GM21390 (cell line): ENCODE data around the gene PAK5.

Experiments used
- ATAC-seq: cut with Tn5 transposase; IDR thresholded peaks from one replicate; pipeline ENCODE4 v1.9.1; 2021; ENCODE audit not compliant: unreplicated experiment

PAK5 gene

DNA sequence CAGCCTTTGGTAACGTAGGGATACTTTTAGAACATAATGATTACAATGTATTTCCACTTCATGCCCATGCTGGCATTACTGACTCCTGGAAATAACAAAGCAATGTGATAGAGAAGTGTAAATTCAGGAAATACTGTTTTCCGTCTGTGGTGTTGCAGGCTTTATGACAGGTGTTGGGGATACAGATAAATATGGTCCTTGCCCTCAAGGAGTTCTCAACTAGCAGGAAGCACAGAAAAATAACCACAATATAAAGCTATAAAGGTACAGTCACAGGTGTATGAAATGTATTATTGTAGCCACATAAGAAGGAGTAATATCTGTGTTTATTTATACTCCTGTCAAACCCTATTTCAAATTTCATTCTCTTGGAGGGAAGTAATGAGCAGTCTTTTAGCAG lies 337.4 kb downstream of the PAK5 start:
- no peak for ATAC-seq

DNA sequence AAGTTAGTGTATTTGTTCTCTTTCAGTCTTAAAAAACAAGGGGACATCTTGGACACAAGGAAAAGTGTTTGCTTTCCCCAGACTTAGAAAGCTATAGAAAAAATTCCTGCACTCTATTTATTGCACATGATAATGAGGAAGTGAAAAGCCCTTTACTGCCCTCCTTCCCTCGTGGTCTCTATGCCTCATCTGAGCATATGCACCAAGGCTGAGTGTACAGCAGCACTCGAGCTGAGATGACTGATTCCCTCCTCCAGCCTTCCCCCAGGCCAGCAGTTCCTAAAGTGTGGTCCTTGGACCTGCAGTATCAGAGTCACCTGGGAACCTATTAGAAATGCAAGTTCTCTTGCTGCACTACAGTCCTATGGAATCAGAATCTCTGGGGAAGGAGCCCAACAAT lies 338.8 kb downstream of the PAK5 start:
- ATAC-seq, result peak; percentile 84

DNA sequence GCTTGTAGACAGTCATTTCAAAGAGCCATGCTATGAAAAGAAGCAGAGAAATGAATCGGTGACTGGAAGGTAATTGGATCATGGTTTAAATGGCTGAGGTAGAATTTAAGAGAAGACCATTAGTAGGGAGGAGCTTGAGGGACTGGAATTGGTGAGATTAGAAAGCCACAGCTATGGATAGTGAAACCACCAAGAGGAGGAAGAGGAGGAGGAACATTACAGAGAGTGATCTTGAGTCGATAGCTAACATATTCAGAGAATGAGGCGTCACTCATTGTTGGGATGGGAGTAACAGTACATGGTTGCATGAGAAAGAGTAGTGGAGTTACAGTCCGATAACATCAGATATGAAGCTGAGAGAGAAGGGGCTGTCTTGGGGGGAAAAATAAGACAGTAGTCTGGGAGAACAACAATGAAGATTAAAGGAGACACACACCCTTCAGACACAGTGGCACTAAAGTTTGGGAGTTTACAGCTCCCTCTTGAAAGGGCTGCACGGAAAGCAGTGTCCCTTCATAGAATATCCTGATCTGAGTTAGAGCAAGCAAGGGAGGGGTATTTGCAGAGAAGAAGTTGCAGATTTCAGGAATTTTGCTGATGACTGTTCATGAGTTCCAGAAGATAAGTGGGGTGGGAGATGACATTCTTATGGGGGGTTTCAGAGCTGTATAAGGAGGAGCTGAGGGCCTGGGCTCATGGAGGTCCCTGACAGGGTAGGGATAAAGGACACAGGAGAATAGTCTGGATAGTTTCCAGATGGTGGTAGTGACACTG lies 339.6 kb downstream of the PAK5 start:
- ATAC-seq, result no peak

DNA sequence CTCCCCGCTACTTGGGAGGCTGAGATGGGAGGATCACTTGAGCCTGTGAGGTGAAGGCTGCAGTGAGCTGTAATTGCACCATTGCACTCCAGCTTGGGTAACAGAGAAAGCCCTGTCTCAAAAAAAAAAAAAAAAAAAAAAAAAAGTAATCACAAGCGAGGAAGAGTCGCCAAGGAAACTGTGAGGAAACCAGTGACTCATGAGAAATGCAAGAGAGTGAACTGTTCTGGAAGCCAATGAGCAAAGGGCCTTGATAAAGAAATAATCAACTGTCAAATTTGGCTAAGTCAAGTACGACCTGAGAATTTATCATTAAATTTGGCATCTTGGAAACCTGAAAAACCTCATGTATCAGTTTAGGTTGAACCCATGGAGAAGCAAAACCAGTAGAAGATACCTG lies 340.6 kb downstream of the PAK5 start:
- no peak for ATAC-seq

DNA sequence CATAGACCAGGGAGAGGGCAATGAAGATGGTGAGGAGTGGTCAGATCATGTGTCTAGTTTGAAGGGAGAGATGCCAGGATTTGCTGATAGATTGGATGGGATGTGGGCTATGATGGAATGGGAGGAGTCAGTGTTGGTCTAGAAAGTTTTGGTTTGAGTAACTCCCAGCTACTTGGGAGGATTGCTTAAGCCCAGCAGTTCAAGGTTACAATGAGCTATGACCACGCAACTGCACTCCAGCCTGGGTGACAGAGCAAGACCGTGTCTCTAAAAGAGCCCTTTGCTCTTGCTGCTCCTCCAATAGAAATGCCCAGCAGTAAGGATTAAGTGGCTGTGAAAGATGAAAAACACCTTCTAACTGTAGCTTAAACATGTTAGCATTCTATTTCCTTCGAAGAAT lies 342.7 kb downstream of the PAK5 start:
- no peak for ATAC-seq

DNA sequence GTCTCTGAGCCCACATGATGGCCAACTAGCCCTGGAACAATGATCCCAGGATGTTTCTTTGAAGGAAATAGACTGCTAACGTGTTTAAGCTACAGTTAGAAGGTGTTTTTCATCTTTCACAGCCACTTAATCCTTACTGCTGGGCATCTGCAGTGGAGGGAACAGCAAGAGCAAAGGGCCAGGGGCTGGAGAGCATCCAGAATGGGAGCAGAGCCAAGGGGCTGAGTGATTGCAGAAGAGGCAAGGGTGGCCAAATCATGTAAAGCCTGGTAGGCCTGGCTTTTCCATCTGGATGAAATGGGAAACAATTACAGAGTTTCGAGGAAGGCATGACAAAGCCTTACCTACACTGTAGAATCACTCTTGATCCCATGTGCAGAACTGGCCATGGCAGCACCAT lies 343.2 kb downstream of the PAK5 start:
- ATAC-seq, result no peak

DNA sequence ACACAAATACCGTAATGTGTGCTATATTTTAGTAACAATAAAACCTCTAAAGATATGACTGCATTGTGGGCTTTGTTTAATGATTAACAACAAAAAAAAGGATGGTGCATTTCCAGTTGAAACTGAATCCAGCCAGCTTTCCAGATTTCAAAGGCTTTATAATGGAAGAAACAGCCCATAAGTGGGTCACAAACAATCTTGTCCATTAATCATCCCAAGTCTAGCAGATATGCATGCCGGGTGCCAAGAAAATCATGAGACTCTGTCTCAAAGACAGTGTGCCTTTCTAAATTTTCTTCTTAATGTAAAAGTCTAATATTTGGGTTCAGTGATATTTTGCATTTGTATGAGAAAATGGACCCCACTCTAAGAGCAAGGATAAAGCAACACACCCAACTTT lies 345.1 kb downstream of the PAK5 start:
- no peak for ATAC-seq

DNA sequence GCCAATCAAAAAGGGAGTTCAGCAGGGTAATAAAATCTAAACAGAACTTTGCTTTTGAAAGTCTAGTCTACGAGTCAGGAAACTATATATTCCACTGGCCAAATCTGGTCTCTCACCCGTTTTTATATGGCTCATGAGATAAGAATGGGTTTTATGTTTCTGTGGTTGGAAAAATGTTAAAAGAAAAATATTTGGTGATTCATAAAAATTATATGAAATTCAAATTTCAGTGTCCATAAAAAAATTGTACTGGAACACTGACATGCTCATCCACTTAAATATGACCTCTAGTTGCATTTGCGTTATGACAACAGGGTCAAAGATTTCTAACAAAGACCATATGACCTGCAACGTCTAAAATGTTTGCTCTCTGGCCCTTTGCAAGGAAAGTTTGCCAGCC lies 346.8 kb downstream of the PAK5 start:
- no peak for ATAC-seq

DNA sequence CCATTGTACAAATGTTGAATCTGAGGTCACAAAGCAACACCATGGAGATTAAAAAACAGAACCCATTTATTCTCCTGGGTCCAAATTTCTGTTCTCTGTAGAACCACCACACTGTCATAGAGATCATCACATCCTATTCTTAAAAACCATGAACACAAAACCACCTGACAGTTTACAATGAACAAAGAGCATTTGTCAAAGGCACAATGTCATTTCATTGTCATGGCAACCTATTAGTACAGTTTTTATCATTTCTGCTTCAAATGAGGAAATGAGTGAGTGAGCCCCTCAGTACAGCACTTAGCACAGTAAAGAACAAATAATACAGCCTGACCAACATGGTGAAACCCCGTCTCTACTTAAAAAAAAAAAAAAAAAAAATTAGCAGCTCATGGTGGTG lies 347.6 kb downstream of the PAK5 start:
- ATAC-seq, result no peak

DNA sequence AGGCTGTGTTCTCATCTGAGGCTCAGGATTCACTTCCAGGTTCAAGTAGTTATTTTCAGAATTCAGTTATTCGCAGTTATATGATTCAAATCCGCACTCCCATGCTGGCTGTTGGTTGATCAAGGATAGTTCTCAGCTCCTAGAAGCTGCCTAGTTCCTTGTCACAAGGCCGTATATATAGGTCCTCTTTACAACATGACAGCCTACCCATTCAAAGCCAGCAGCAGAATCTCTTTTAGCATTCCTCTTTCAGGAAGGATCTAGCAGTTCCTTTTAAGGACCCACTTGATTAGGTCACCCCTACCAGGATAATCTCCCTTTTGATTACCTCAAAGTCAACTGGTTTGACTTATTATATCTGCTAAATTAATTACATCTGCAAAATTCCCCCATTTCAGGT lies 348.2 kb downstream of the PAK5 start:
- no peak for ATAC-seq

DNA sequence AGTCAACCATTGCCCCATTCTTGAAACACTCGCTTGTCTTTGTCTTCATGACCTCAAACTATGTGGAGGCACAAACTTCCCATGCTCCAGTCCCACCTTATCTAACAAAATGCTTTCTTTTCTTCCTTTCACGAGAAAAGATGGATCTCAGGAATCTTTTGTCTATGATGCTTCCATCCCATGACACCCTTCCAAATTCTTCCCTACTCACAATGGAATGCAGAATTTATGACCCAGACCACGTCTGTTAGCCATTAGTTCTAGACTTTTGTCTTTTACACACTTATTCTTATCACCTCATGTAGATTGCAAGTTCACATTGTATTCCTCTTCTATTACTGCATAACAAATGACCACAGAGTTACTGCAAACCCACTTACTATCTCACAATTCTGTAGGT lies 348.7 kb downstream of the PAK5 start:
- ATAC-seq, result no peak

DNA sequence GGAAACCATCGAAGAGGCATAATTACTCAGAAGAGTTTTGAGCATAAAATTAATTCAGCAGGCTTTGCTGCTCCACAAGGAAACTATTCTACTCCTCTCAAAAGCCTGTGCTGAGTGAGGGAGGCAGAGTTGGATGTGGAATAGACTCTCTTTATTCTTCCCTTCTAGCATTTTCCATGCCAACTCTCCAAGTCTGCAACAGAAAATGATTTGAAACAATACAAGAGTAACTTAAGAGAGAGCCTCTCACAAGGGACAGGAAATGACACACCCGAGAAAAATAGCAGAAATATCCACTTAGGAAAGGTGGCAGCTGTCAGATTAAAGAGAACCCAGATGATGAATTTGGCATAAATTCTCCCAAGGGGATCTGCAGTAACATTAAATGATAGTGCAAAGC lies 350.8 kb downstream of the PAK5 start:
- ATAC-seq, result no peak
